ENCODE results near the gene ANAPC2. TPM values are rescaled to one million over a fixed set of nuclear protein-coding genes. Genes with fewer than 3 reads are reported as not detected.

The ANAPC2 gene
- total RNA-seq, 1 experiment from 2014 or later: 46.0 TPM

- Histone ChIP-seq H3K27me3 (ENCODE audit: control insufficient read depth, insufficient read depth, low read length) (no peaks in the 10 kb centered on the region), H3K27ac (ENCODE audit: low read length) (no peak overlapping the region), H3K9me3 (ENCODE audit: control insufficient read depth, insufficient read depth, low read depth, low read length) (no peaks in the 10 kb centered on the region), H3K36me3 (ENCODE audit: control insufficient read depth, insufficient read depth, low read length) (no peaks in the 10 kb centered on the region), H3K4me1 (ENCODE audit: control insufficient read depth, insufficient read depth, low read length) (no peaks in the 10 kb centered on the region), H3K4me3 (ENCODE audit: low read depth in 2 of 2, low read length in 2 of 2) (no peak overlapping the region)
- ATAC-seq (no peak), DNase-seq (ENCODE audit: low read depth, low spot score) (no peak)
- no peak for TF ChIP-seq TCF7L2 (IDR thresholded peaks at IDR 0.05; ENCODE audit: low read depth, low read length)
- TF ChIP-seq POLR2AphosphoS5 (IDR thresholded peaks at IDR 0.05; ENCODE audit: low read depth, low read length): no peak
- BruUV-seq (replicated peaks): no TSS peak
- in situ Hi-C loops (cut with HindIII; ENCODE audit: low pct_unique_long_range_greater_than_20kb, low sequenced_read_pairs) (no loop called here), intact Hi-C loops (cut with micrococcal nuclease; ENCODE audit: unreplicated experiment) (no loop called here)
- POLR2A ChIA-PET: interaction anchor here (0.6 kb wide), 1 partner anchor 10 kb away, joined by 6 read pairs; no protein-coding TSS in a partner anchor
- CTCF ChIA-PET: no interaction called here
Measured at GRCh38 chr9:137149363-137149762, 39.0 kb downstream of the ANAPC2 start.

- DNase-seq (ENCODE audit: low read depth, low spot score) (no peak), ATAC-seq (no peak)
- BruUV-seq (replicated peaks): no TSS peak
- TF ChIP-seq REST (IDR thresholded peaks at IDR 0.05; ENCODE audit: insufficient read depth in 1 of 2, low read depth in 2 of 2, low read length in 1 of 2): no peak
- TF ChIP-seq POLR2AphosphoS5 (IDR thresholded peaks at IDR 0.05; ENCODE audit: low read depth, low read length): no peak
- TF ChIP-seq TCF7L2 (IDR thresholded peaks at IDR 0.05; ENCODE audit: low read depth, low read length): no peak
- no peak for TF ChIP-seq SIN3A (IDR thresholded peaks at IDR 0.05; ENCODE audit: borderline replicate concordance, insufficient read depth, low read depth, low read length)
- TF ChIP-seq CTCF (IDR thresholded peaks at IDR 0.05): no peak
- H3K9me3 ChIP-seq (ENCODE audit: control insufficient read depth, insufficient read depth, low read depth, low read length): no peaks in the 10 kb centered on the region
- H3K36me3 ChIP-seq (ENCODE audit: control insufficient read depth, insufficient read depth, low read length): no peaks in the 10 kb centered on the region
- no peaks in the 10 kb centered on the region for H3K4me1 ChIP-seq (ENCODE audit: control insufficient read depth, insufficient read depth, low read length)
- H3K4me3 ChIP-seq (ENCODE audit: low read depth in 2 of 2, low read length in 2 of 2): no peak overlapping the region
- POLR2A ChIA-PET: interaction anchor here (0.6 kb wide), 1 partner anchor 9 kb away, joined by 6 read pairs; no protein-coding TSS in a partner anchor
- CTCF ChIA-PET: no interaction called here
- intact Hi-C loops (cut with micrococcal nuclease; ENCODE audit: unreplicated experiment): no loop called here
- no peak overlapping the region for H3K27ac ChIP-seq (ENCODE audit: low read length)
- no peaks in the 10 kb centered on the region for H3K27me3 ChIP-seq (ENCODE audit: control insufficient read depth, insufficient read depth, low read length)
- in situ Hi-C loops (cut with HindIII; ENCODE audit: low pct_unique_long_range_greater_than_20kb, low sequenced_read_pairs): no loop called here
Measured at GRCh38 chr9:137148661-137149060, 39.7 kb downstream of the ANAPC2 start.

GRCh38 chr9:137148242-137148641 lies 40.1 kb downstream of the ANAPC2 start:
- H3K4me1 ChIP-seq (ENCODE audit: control insufficient read depth, insufficient read depth, low read length): no peaks in the 10 kb centered on the region

More at GRCh38 chr9:137148242-137148641, 40.1 kb downstream of the ANAPC2 start:
- in situ Hi-C loops (cut with HindIII; ENCODE audit: low pct_unique_long_range_greater_than_20kb, low sequenced_read_pairs) (no loop called here), intact Hi-C loops (cut with micrococcal nuclease; ENCODE audit: unreplicated experiment) (no loop called here)
- H3K36me3 ChIP-seq (ENCODE audit: control insufficient read depth, insufficient read depth, low read length): no peaks in the 10 kb centered on the region
- no TSS peak for BruUV-seq (replicated peaks)
- TF ChIP-seq SIN3A (IDR thresholded peaks at IDR 0.05; ENCODE audit: borderline replicate concordance, insufficient read depth, low read depth, low read length): no peak
- no peak for TF ChIP-seq CTCF (IDR thresholded peaks at IDR 0.05)
- no peak for TF ChIP-seq POLR2AphosphoS5 (IDR thresholded peaks at IDR 0.05; ENCODE audit: low read depth, low read length)
- no peak for TF ChIP-seq REST (IDR thresholded peaks at IDR 0.05; ENCODE audit: insufficient read depth in 1 of 2, low read depth in 2 of 2, low read length in 1 of 2)
- TF ChIP-seq TCF7L2 (IDR thresholded peaks at IDR 0.05; ENCODE audit: low read depth, low read length): no peak
- H3K9me3 ChIP-seq (ENCODE audit: control insufficient read depth, insufficient read depth, low read depth, low read length): no peaks in the 10 kb centered on the region
- ChIA-PET CTCF (no interaction called here), POLR2A (no interaction called here)
- H3K27ac ChIP-seq (ENCODE audit: low read length): no peak overlapping the region
- no peak overlapping the region for H3K4me3 ChIP-seq (ENCODE audit: low read depth in 2 of 2, low read length in 2 of 2)
- no peak for DNase-seq (ENCODE audit: low read depth, low spot score)
- H3K27me3 ChIP-seq (ENCODE audit: control insufficient read depth, insufficient read depth, low read length): no peaks in the 10 kb centered on the region
- ATAC-seq: no peak

Data from Panc1 (cell line).